C4-2B (cell line): ENCODE data around the gene CPNE8.

Source experiments
- H3K27ac ChIP-seq: fragments of 450-650 bp; 2 replicates; pipeline ENCODE4 v1.5.1; 2017
- CTCF ChIP-seq: fragments of 450-650 bp; conservative IDR thresholded peaks from 2 replicates; pipeline ENCODE4 v1.5.1; 2017; ENCODE audit warnings: mild to moderate bottlenecking
- ZFX ChIP-seq: fragments of 450-650 bp; IDR thresholded peaks from 2 replicates; pipeline ENCODE4 v1.6.1; 2017

The CPNE8 gene

GRCh38 chr12:38653650-38654049 lies 251.7 kb downstream of the CPNE8 start:
- TF ChIP-seq ZFX (no peak), CTCF (no peak)
- H3K27ac ChIP-seq: no peak overlapping the region

- TF ChIP-seq CTCF (no peak), ZFX (no peak)
- no peak overlapping the region for H3K27ac ChIP-seq
Observed at GRCh38 chr12:38648813-38649212, 256.6 kb downstream of the CPNE8 start.

GRCh38 chr12:38646146-38646545 lies 259.2 kb downstream of the CPNE8 start:
- TF ChIP-seq ZFX: no peak
- TF ChIP-seq CTCF: no peak
- no peak overlapping the region for H3K27ac ChIP-seq

- TF ChIP-seq CTCF (no peak), ZFX (no peak)
- H3K27ac ChIP-seq: no peak overlapping the region
Observed at GRCh38 chr12:38639625-38640024, 265.8 kb downstream of the CPNE8 start.

- TF ChIP-seq CTCF (no peak), ZFX (no peak)
- H3K27ac ChIP-seq: no peak overlapping the region
Observed at GRCh38 chr12:38638401-38638800, 267.0 kb downstream of the CPNE8 start.

GRCh38 chr12:38633511-38633910 lies 271.9 kb downstream of the CPNE8 start:
- TF ChIP-seq CTCF (no peak), ZFX (no peak)
- no peak overlapping the region for H3K27ac ChIP-seq

- H3K27ac ChIP-seq: no peak overlapping the region
- TF ChIP-seq ZFX (no peak), CTCF (no peak)
Observed at GRCh38 chr12:38629064-38629463, 276.3 kb downstream of the CPNE8 start.
